Vagina (tissue), 2 donors: ENCODE results near the gene CD48. TPM values are rescaled to one million over a fixed set of nuclear protein-coding genes. Genes with fewer than 3 reads are reported as not detected.

Experiments used
- DNase-seq, 2 donors: peaks; one replicate each; pipeline ENCODE4 v3.0.0-alpha.2; 2017; ENCODE audit errors: extremely low spot score in 2 of 2
- H3K27ac ChIP-seq: fragments of 200-600 bp; sonication (generic); one replicate; pipeline ENCODE4 v1.5.1; 2019
- H3K27me3 ChIP-seq: fragments of 200-600 bp; sonication (generic); one replicate; pipeline ENCODE4 v1.5.1; 2019
- H3K36me3 ChIP-seq, 2 donors: fragments of 200-600 bp; sonication (generic); one replicate each; pipeline ENCODE4 v1.5.1; 2017 to 2019
- H3K4me1 ChIP-seq: fragments of 200-600 bp; sonication (generic); one replicate; pipeline ENCODE4 v1.5.1; 2019
- H3K4me3 ChIP-seq, 2 donors: fragments of 200-600 bp; sonication (generic); 1 replicate in 1 of 2; 2 replicates in 1 of 2; pipeline ENCODE4 v1.5.1; 2016 to 2019
- H3K9me3 ChIP-seq: fragments of 200-600 bp; sonication (generic); one replicate; pipeline ENCODE4 v1.5.1; 2019
- CTCF ChIP-seq, 3 experiments: fragments of 450-650 bp in 2 of 3; fragments of 200-600 bp in 1 of 3; sonication (generic) in 1 of 3; IDR thresholded peaks; one replicate each; pipeline ENCODE4 v1.5.1; 2017 to 2019; ENCODE audit warnings: antibody characterized with exemption in 3 of 3, mild to moderate bottlenecking in 2 of 3, moderate library complexity in 2 of 3
- POLR2A ChIP-seq, 2 donors: fragments of 450-650 bp; IDR thresholded peaks; one replicate each; pipeline ENCODE4 v1.6.1; 2017; ENCODE audit warnings: antibody characterized with exemption in 2 of 2, mild to moderate bottlenecking in 2 of 2, moderate library complexity in 2 of 2
- POLR2AphosphoS5 ChIP-seq, 2 donors: sonication (generic); formaldehyde crosslinking; IDR thresholded peaks; one replicate each; pipeline ENCODE4 v1.9.0; 2017; ENCODE audit warnings: antibody characterized with exemption in 2 of 2, mild to moderate bottlenecking in 2 of 2, low read depth in 1 of 2; ENCODE audit not compliant: insufficient read depth in 1 of 2
- intact Hi-C: fragments of 100-400 bp; cut with DNase I; formaldehyde crosslinking; loops from one replicate; pipeline ENCODE4 v1.15.1; 2023
- total RNA-seq: library from RNA; depleted of rRNA; stranded (reverse); fragments of >200 nt; gene quantifications from one replicate; pipeline ENCODE4 v1.2.3, GENCODE V29; 2016

The CD48 gene
- total RNA-seq, 1 donor from 2014 or later = 4.7 TPM

GRCh38 chr1:160726498-160727315, 15.1 kb upstream of the CD48 start:
- H3K9me3 ChIP-seq = no peaks in the 10 kb centered on the region
- no peak overlapping the region for H3K27ac ChIP-seq
- no peaks in the 10 kb centered on the region for H3K27me3 ChIP-seq
- no peak overlapping the region for H3K4me3 ChIP-seq
- intact Hi-C loops = no loop called here
- TF ChIP-seq CTCF (IDR thresholded peaks at IDR 0.05) = peak in 2 of 3 experiments; percentile 43 to 64
- peak in 1 of 2 donors; percentile 55 for TF ChIP-seq POLR2AphosphoS5 (IDR thresholded peaks at IDR 0.05; ENCODE audit: insufficient read depth in 1 of 2, low read depth in 1 of 2)
- TF ChIP-seq POLR2A (IDR thresholded peaks at IDR 0.05) = no peak
- H3K4me1 ChIP-seq = no peaks in the 10 kb centered on the region
- H3K36me3 ChIP-seq = no peaks in the 10 kb centered on the region
- DNase-seq = peak in 1 of 2 donors; percentile 75

- no peaks in the 10 kb centered on the region for H3K9me3 ChIP-seq
- H3K27ac ChIP-seq = no peak overlapping the region
Observed at GRCh38 chr1:160726114-160726497, 14.5 kb upstream of the CD48 start.

GRCh38 chr1:160724465-160725242, 13.0 kb upstream of the CD48 start:
- TF ChIP-seq POLR2AphosphoS5 (IDR thresholded peaks at IDR 0.05; ENCODE audit: insufficient read depth in 1 of 2, low read depth in 1 of 2) = no peak
- no peak for TF ChIP-seq CTCF (IDR thresholded peaks at IDR 0.05)
- no peak for TF ChIP-seq POLR2A (IDR thresholded peaks at IDR 0.05)
- DNase-seq = peak in 1 of 2 donors; percentile 62
- no peak overlapping the region for H3K27ac ChIP-seq
- H3K4me1 ChIP-seq = no peaks in the 10 kb centered on the region
- intact Hi-C loops = no loop called here
- H3K36me3 ChIP-seq = no peaks in the 10 kb centered on the region
- no peaks in the 10 kb centered on the region for H3K27me3 ChIP-seq
- no peaks in the 10 kb centered on the region for H3K9me3 ChIP-seq
- no peak overlapping the region for H3K4me3 ChIP-seq

More at GRCh38 chr1:160726114-160726497, 14.5 kb upstream of the CD48 start:
- Histone ChIP-seq H3K4me1 (no peaks in the 10 kb centered on the region), H3K4me3 (no peak overlapping the region), H3K27me3 (no peaks in the 10 kb centered on the region), H3K36me3 (no peaks in the 10 kb centered on the region)
- TF ChIP-seq CTCF (IDR thresholded peaks at IDR 0.05) (no peak), POLR2A (IDR thresholded peaks at IDR 0.05) (no peak), POLR2AphosphoS5 (IDR thresholded peaks at IDR 0.05; ENCODE audit: insufficient read depth in 1 of 2, low read depth in 1 of 2) (no peak)
- peak in 1 of 2 donors; percentile 20 for DNase-seq
- intact Hi-C loops = no loop called here

- TF ChIP-seq POLR2A (IDR thresholded peaks at IDR 0.05) (no peak), CTCF (IDR thresholded peaks at IDR 0.05) (no peak), POLR2AphosphoS5 (IDR thresholded peaks at IDR 0.05; ENCODE audit: insufficient read depth in 1 of 2, low read depth in 1 of 2) (no peak)
- no peaks in the 10 kb centered on the region for H3K4me1 ChIP-seq
- intact Hi-C loops = no loop called here
Observed at GRCh38 chr1:160723332-160723731, 11.7 kb upstream of the CD48 start.

More at GRCh38 chr1:160723332-160723731, 11.7 kb upstream of the CD48 start:
- H3K36me3 ChIP-seq = no peaks in the 10 kb centered on the region
- no peak overlapping the region for H3K4me3 ChIP-seq
- no peaks in the 10 kb centered on the region for H3K27me3 ChIP-seq
- no peak for DNase-seq
- no peaks in the 10 kb centered on the region for H3K9me3 ChIP-seq
- H3K27ac ChIP-seq = no peak overlapping the region
